HG02763 (cell line): ENCODE results near the gene BCL2.

ENCODE experiments used
- ATAC-seq: cut with Tn5 transposase; IDR thresholded peaks from one replicate; pipeline ENCODE4 v1.9.1; 2021; ENCODE audit warnings: mild to moderate bottlenecking, moderate library complexity; ENCODE audit not compliant: unreplicated experiment

The BCL2 gene

DNA sequence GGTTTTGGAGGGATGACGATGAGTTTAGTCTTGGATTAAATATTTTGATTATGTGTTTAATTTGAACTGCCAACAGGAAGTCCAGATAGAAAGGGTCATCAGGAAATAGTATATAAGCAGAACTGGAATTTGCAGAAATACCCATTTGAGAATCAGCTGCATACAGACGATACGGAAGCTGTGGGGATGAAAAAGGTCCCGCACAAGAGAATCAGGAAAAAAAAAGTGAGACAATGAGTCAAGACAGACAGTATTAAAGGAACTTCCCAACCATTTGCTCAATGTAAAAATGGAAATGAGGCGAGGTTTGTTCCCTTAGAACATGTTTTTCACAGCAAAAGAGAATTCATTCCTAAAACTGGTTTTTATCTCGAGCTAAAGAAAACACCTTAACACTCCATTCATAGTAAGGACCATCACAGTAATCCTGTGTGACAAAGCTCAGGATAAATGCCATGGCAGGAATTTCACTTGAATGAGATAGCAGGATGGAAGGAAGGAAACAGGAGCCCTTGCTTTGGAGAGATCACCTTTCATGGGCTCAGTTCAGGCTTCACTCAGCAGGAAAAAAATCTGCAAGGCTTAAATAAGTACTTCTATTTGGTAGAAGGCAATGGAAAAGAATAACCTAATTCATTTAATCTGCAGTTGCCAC, 29.3 kb downstream of the BCL2 start:
- ATAC-seq = no peak

GRCh38 chr18:63288311-63288710, 31.3 kb downstream of the BCL2 start:
- no peak for ATAC-seq

- no peak for ATAC-seq
These were observed 31.8 kb downstream of the BCL2 start for GRCh38 chr18:63287691-63288220.

DNA sequence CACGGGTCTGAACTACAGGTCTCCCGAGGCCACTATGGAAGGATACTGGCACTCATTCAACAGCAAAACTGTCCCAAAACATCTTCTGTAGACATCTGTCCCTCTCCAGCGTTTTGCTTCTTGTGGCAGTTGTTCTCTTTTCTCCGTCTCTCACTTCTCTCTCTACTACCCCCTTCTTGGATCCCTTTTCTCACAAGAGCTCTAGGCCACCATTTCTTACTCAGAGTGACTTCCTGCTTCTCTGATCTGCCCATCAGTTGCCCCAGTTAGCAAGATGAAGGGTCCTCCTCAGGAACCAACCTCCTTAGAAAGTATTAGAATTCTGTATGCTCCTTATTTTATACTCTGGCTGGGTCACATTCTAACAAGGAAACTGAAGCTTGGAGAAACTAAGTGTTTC, 32.6 kb downstream of the BCL2 start:
- ATAC-seq = no peak

GRCh38 chr18:63284827-63285733, 34.5 kb downstream of the BCL2 start:
- peak; percentile 94 for ATAC-seq

DNA sequence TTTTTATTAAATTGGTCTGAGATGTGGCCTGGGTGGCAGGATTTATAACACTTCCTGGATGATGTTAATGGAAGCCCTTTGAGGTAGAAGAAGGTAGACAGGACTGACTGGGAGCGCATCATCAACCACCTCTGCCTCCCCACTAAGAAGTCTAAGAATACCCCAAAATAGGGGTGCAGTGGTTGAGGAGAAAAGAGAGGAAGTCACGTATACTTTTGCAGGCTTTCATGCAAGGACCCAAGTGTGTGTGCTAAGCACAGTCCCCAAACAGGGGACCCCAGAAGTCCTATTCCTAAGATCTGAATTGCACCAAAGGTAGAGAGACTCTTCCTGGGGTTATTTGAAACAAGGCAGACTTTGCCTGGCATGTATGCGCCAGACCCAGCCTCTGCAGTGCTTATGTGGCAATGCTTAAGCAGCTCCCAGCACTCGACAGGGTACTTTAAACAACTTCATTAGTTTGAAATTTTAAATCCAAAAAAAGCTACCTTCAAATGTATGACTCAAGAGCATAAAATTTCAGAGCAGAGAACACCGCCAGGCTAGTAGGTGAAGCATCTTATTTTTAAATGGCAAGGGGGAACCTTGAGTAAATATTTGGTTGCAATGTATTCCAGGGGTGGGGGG, 35.3 kb downstream of the BCL2 start:
- ATAC-seq = no peak

DNA sequence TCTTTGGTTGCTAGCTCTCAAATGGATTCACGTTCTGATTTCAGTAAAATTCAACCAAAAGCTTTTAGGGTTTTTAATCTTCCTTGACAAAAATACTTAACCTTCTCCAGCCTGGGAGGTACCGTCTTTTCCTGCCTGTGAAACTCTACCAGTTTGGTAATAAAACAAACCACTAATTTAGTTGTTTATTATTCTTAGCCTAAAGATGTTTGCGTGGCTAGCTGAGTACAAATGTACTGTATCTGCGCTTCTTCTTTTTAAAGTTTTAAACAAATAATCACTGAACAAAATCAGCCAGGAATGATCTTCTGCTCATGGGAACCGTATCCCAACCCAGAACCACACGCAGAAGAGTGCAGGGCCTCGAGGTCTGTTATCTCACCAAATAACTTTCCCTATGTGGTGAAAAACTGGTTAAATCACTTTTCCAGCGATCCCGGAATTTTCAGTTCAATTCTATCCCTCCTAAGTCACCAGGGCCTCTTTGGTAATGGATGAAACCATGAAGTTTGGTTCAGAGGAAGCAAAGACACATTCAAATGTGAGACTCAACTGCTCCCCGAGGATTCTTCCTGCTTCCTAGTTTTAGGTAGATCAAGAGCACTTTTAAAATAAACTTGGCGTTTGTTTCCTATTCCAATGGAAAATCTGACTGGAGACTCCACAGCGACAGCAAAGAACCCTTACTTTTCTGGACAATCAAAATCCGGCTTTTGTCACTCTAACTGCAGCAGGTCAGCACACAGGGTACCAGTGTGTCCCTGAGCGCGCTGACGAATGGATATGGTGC, 36.1 kb downstream of the BCL2 start:
- no peak for ATAC-seq

DNA sequence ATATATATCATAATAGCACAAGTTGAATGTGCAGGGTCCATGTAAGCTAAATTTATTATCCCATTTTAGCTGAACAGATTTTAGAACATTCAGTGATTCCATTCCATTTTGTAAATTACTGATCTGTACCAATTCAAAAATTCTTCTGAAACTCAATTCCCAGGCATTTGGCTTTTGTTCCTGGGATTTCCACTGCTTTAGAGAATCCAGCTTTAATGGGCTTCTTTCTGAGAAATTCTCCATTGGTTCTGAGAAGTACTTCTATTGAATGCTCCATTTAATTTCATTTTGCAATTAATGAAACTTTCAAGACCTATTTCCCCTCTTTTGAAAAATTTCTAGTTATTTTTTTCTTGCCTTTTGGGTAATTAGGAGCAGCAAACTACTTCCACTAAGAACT, 36.8 kb downstream of the BCL2 start:
- ATAC-seq = no peak

DNA sequence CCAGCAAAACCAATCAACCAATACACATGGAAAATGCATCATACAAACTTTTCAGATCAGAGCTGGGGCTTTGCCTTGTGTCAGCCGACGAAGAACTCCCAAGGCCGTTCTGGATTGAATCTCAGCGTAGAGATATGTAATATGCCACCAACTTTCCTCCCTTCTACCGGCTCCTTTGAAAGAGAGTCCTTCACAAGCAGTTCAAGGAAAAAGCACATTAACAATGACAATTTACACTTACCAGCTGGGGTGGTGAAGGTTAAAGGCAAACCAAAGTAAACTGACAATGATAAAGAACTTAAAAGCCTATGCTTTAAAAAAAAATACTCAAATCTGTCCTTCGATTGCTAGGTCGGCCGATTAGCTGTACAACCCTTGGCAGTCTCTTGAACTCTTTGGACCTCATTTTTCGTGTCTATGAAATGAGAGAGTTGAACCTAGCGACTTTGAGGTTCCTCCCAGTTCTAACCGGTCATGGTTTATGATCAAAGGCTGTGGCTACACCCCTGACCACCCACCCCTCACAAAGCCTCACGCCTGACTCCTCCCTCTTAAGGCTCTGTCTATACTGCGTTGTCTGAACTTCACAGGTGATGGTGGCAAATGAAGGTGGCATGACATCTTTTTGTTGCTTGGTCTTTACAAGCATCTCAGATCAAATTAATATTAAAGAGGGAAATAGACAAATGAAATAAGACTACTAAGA, 46.2 kb downstream of the BCL2 start:
- no peak for ATAC-seq

GRCh38 chr18:63272638-63273037, 46.9 kb downstream of the BCL2 start:
- no peak for ATAC-seq

DNA sequence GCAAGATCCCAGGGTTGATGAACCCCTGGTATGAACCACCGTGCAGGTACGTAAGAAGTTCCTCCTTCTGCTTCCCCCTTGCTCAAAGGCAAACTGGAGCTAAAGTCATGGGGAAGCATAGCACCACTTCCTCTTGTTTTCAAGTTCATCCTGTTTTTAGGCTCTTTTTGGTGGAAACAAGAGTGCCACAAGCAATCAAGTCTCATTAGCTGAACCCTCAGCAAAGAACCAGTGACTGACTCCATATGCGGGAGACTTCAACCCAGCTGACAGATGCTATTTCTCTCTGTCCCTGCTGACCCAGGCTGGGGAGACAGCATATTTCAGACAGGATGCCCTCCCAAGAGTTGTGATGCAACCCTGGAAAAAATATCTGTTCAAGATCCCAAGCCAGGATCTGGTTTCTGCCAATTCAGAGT, 47.7 kb downstream of the BCL2 start:
- no peak for ATAC-seq

- ATAC-seq = no peak
These were observed 48.4 kb downstream of the BCL2 start for GRCh38 chr18:63271148-63271547.

DNA sequence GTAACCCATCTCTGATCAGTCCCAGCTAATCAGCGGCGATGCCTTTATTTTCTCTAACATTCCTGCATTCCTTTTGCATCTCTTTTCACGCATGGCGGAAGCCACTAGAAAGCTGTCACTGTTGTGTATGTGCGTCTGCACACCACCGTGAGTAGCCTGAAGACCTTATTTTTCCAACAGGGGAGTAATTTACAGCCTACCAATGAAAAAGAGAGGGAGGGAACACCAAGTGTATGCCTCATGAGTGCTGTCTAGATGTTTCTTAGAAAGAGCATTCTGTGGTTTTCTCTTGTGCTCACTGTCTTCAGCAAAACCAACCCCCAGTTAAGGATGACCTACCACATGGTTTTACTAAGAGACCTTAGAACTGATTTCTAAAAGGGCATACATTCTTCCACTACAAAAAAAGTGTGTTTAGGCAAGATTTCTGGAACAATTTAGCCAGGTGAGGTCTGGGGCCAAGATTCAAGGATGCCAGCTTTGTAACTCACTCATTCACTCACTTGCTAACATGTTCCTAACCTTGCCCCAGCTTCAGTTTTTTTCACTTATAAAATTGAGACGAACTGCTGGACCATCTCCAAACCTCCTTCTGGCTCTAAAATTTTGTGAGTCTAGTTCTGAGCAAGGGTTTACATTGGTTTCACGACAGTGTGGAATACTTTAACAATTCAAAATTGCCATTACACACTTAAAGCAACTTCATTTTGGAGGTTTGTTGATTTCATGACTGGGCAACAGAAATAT, 51.4 kb downstream of the BCL2 start:
- ATAC-seq = no peak

DNA sequence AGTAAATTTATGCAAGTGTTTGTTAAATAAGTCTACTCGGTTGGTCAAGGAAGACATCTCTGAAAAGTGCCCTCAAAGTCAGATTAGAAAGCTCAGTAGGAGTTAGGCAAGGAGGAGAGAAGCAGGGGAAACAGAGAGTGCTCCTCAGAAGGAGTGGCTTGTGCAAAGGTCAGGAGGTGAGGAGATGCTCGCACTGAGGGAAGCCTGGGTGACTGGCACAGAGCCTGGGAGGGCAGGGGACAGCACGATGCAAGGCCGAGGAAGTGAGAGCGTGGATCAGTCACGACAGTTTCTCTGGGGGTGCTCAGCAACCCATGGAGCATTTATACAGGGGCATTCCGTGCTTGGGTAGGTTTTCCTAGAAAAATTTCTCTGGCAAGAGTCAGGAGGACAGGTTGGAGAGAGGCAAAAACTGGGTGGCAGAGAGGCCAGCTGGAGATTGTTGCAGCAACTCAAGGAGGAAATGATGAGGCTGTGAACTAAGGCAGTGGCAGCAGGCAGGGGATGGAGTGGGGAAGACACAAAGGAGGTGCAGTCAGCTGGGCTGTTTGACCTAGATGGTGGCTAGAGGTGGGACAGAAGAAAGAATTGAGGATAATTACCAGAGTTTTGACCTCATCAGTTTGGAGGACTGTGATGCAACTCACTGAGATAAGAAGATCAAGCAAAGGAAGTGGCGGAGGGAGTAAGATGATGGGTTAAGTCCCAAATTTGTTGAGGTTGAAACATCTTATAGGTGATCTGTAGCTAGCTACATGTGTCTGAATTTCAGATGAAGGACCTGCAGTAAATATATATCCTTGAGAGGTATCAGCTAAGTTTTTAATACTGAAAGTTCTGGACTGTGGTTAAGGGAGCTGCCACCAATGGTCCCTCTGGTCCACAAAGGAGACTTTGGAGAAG, 52.4 kb downstream of the BCL2 start:
- no peak for ATAC-seq

- no peak for ATAC-seq
These were observed 54.2 kb downstream of the BCL2 start for GRCh38 chr18:63265326-63265725.

DNA sequence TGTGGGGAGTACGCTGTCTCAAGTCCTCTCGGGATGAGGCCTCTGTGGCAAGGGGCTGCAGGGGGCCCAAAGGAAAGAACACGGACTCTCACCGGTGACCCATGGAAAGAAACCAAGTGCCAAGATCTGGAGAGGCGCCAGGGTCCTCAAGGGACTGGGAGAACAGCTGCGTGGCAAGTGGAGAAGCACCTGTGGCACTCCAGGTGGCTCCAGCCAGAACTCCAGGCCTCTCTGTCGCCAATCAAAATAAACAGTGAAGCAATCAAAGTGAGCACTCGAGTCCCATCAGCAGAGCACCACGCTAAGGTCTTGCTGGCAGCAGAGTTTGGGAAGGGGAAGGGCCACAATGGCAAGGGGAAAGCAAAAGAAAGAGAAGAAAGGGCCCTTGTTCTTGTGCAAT, 54.7 kb downstream of the BCL2 start:
- ATAC-seq = no peak

DNA sequence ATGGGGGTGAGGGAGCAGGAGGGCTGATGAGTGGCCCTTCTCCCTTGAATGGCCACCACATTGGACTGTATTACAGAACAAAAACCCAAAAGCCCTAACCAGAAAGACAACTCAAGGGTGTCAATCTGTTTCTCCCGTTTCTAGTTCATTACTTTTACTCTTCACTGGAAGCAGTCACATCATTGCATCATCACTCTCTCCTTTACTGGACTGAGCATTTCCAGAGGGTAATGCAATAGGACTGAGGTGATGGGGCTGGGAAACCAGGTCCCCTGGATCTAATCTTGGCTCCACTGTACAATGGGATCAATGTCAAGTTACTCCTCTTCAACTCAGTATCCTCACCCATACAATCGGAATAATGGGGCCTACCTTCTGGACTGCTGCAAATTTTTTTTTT, 56.1 kb downstream of the BCL2 start:
- no peak for ATAC-seq
